ENCODE data around the gene PP2D1. TPM values are rescaled to one million over a fixed set of nuclear protein-coding genes. Genes with fewer than 3 reads are reported as not detected.
"Not testable (repeated sequence)": the region's sequence is repeated elsewhere in the genome, so short reads cannot be mapped to it uniquely, and the experiment has no call there.

The PP2D1 gene
- total RNA-seq, 1 experiment from 2014 or later = not detected

DNA sequence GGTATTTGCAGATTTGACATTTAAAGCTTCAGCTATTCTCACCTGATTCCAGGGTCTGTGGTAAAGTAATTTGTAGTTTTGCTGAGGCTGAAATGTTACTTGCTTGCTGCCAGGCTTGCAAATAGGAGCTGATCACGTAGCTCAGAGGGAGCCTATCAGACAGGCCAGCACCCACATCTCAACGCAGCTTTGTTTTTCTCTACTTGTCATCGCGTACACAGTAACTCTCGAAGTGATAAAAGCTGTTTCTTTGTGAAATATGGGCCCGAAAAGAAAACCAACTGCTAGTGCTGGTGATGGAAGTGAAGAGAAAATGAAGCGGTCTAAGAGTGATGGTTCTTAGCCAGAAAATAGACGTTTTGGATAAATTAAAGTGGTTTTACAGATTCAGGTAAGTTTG is 41.7 kb downstream of the PP2D1 start:
- no peak for DNase-seq (ENCODE audit: low spot score)

DNA sequence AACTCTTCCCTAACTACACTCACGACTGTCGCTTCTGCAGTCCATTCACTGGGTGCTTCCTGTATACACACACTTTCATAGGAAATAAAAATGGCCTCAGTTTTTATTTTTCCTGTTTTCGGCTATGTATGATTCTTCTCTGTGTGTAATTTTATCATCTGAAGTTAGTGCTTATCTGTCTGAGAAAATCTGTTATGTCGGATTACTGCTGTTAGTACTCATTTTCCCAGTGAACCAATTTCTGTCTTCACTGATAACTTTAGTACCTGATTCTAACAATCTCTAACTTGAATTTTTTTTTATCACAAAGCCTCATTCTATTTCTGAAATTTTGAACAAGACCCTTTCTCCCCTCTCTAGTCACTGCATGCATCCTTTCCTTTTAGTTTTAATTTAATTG is 44.3 kb downstream of the PP2D1 start:
- DNase-seq (ENCODE audit: low spot score) = no peak

DNA sequence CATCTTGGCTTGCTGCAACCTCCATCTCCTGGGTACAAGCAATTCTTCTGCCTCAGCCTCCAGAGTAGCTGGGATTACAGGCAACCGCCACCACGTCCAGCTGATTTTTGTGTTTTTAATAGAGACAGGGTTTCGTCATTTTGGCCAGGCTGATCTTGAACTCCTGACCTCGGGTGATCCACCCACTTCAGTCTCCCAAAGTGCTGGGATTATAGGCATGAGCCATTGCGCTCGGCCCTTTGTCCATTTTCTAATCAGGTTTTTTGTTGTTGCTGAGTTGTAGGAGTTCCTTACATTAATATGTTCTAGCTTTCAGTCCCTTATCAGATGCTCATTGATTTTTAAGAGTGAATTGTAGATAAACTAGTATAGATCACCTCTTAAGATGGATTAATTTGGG is 44.9 kb downstream of the PP2D1 start:
- DNase-seq (ENCODE audit: low spot score) = no peak

DNA sequence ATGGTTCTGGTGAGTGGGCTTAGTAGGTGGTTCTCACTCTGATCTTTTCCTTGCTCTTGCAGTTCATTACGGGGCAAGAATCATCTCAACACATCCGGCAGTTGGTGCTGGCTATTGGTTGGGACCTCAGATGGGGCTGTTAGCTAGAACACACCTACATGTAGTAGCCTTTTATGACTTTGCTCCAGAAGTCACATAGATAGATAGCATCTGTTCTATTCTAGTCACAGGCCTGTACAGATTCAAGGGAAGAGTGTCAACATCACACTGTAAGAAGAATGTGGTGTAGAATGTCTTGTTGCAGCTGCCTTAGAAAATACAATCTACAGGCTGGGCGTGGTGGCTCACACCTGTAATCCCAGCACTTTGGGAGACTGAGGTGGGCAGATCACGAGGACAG is 50.1 kb downstream of the PP2D1 start:
- DNase-seq (ENCODE audit: low spot score) = no peak

DNA sequence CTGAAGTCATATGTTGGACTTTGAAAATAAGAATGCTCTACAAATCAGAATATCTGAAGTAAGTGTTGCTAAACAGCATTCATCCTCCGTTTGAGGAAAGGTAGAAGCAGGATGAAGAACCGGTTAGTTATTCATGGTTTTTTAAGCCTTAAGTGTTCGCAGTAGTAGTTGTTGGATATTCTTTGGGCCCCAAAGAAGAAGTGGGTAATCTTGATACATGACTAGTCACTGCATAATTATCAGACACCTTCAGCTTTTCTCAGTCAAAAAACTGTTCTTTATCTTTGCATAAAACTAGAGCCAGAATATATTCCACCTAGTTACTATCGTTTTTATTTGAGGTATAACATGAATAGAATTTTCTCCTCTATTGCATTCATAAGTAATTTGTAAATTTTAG is 51.4 kb downstream of the PP2D1 start:
- DNase-seq (ENCODE audit: low spot score) = no peak

DNA sequence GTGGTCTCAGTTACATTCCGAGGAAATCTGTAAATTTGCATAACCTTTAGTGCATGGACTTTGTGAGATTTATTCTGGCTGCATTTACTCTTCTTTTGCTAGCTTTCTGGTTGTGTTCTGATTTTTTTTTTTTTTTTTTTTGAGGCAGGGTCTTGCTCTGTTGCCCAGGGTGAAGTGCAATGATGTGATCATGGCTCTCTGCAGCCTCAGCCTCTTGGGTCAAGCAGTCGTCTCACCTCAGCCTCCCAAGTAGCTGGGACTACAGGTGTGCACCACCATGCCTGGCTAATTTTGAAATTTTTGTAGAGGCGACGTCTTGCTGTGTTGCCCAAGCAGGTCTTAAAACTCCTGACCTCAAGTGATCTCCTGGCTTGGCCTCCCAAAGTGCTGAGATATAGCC is 52.6 kb downstream of the PP2D1 start:
- DNase-seq (ENCODE audit: low spot score) = no peak

DNA sequence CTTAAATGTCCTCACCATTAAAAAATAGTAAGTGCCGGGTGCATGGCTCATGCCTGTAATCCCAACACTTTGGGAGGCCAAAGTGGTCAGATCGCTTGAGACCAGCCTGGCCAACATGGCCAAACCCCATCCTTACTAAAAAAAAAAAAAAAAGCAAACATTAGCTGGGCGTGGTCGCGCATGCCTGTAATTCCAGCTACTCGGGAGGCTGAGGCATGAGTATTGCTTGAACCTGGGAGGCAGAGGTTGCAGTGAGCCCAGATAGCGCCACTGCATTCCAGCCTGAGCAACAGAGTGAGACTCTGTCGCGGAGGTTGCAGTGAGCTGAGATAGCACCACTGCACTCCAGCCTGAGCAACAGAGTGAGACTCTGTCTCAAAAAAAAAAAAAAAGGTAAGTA is 54.7 kb downstream of the PP2D1 start:
- not testable (repeated sequence) for DNase-seq (ENCODE audit: low spot score)

DNA sequence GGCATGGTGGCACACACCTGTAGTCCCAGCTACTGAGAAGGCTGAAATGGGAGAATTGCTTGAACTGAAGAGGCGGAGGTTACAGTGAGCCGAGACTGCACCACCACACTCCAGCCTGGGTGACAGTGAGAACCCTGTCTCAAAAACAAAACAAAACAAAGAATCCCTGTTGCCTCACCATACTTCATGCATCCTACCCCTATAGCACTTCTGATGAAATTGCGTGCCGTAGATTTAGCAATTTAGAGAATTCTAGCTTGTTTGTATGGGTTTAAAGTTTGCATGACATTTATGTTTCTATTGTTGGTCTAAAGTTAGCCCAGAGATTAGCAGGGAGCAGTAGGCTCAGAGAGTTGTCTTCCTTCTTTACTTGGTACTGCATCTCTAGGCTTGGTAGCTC is 57.4 kb downstream of the PP2D1 start:
- no peak for DNase-seq (ENCODE audit: low spot score)

DNA sequence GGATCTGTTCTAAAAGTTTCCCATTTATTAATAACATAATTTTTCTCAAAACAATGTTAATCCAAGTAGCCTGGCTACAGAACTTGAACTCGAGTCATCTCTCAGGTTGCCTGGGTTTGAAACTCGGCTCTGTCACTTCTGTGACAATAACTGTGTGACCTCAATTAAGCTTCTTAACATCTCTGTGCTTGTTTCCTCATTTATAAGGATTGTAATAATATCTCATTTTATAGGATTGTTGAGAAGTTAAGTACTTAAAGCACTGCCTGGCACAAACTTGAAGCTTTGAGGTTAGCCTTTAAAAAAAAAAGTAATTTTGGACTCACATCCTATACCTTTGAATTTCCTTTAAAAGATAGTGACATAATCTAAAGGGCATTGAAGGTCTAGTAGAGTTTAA is 61.7 kb downstream of the PP2D1 start:
- no peak for DNase-seq (ENCODE audit: low spot score)

DNA sequence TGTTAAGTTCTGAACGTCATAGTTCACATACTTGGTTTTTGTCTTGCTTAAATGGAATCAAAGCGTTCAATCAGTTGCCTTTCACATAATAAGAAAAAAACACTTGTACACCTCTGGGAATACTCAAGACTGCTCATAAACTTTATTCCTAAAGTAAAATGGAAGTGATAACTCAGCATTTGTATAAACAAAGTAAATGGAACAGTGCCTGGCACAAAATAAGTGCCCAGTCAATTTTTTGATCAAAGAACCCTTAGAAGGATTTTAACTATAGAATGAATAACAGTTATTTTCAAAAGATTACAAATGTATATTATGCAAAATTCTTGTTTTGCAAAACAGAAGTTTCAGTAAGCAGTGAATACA is 63.9 kb downstream of the PP2D1 start:
- no peak for DNase-seq (ENCODE audit: low spot score)

DNA sequence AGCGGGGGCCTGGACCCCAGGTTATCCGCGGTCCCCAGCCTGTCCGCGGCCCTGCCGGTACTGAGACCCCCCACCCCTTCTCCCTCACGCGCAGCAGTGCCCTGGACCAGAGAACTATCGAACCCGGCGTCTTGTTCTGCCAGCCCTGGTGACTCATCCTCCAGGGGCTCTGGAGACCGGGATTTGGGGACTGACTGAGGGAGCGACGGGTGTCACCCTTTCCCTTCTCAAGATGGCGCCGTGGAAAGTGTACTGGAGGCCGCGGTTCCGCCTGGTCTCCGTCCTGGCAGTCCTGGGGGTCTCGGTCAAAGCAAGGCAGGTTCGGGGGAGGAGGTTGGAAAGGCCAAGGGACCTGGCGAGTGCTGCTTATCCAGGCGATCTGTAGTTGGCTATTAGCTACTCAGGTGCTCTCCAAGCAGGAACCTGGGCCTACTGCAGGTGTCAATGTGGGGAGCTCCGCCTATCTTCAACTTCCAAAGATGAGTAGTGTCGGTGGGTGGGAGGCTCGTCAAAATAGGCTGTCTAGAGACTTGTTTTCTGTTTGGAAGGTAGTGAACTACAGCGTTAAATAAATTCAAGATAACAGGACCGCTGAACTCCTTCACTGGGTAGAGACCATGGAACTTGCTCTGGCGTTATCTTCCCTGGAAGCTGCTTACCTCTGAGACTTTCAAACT is 64.4 kb downstream of the PP2D1 start:
- peak; percentile 42 for DNase-seq (ENCODE audit: low spot score)

DNA sequence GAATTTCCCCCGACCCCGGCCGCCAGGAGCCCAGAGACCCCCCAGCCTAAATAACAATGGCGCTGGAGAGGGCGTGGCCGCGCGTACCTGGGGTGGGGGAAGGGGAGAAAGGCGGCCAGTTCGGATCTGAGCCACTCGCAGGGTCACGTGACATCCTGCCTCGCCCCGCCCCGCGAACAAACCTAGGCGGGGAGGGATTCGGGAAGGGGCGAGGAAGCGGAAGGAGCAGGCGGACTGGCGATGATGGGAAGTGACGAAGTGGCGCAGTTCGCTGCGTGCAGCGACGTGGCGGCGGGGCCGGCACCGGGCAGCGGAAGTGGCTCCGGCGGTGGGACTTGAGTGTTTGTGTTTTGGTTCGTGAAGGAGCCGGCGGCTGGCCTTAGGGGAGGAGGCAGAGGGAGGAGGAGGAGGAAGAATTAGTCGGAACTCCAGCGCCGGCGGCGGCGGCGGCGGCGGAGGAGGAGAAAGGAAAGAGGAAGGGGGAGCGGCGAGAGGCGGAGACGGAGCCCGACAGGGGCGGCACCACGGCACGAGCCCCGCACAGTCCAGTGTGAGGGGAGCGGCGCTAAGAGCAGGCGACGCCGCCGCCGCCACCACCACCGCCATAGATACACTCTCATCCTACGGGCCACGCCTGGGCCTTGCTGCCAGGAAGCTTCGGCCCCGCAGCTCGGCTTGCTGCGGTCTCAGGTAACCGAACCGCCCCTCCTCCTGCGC is 65.1 kb downstream of the PP2D1 start, which contains the start of gene RAB5A:
TSS of gene RAB5A (plus strand) at position 266 of the 717 bp plus-strand sequence. CDS start 3,802 bp downstream, outside the sequence.
- peak; percentile 96 for DNase-seq (ENCODE audit: low spot score)

DNA sequence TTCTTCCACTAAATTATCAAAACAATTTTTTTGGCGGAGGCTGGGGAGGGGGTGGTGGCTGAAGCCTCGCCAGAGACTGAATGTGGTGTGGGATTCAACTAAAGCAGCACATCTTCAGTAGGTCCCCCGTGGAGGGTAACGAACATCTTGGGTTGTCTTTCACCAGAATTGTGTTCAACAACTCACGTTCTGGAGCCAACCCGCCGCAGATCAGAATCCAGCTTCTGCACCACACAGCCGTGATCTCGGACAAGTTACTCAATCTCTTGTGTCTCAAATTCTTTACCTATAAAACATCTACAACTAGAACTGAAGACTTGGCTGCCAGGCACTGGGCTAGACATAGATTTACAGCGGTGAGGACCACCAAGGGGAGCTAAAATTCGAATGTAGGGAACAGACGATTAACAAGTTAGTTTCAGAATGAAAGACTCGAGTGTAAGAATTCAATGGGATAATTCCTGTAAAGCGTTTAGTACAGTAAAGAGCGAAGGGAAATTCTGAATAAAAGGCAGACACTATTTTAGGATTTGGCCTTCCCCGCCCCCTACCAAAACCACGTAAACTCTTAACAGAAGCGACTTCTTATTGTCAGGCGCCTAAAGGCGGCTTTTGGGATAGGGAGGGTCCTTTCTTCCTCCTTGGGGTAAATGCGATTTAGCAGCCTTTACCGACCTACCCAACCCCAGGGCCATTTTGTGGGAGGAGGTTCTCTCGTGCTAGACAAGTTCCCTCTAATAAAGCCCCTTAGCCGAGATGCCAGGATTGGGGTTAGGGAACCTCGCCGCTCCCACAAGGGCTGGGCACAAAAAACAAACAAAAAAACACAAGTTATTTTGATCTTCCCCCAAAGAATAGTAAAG is 65.9 kb downstream of the PP2D1 start:
- no peak for DNase-seq (ENCODE audit: low spot score)

DNA sequence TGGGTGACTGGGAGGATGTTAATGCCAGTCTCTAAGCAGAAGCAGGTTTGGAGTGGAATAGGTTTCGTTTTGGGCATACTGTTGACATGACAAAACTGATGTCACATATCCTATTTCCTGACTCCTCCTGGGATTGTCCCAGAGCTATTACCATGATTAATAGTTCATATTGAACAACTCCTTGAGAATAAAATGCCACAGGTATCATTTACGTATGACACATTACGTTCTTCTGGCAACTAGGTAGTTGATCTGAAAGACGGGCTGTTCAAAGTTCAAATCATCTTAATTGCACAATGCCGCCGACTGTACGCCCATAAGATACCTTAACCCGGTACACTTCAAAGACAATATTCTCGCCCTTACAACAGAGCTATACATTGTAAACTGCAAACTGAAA is 66.5 kb downstream of the PP2D1 start:
- DNase-seq (ENCODE audit: low spot score) = peak; percentile 18

DNA sequence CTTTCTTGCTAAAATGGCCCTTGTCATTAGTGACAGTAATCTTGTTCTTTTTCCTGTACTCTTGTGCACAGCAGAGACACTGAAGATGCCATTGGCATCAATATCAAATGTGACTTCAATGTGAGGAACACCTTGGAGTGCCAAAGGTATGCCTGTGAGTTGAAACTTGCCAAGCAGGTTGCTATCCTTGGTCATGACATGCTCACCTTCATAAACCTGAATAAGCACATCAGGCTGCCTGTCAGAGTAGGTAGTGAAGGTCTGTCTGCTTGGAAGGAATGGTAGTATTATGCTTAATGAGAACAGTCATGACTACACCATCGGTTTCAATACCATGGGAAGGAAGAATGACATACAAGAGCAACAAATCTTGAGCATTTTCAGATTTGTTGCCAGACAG is 71.4 kb downstream of the PP2D1 start:
- DNase-seq (ENCODE audit: low spot score) = no peak

DNA sequence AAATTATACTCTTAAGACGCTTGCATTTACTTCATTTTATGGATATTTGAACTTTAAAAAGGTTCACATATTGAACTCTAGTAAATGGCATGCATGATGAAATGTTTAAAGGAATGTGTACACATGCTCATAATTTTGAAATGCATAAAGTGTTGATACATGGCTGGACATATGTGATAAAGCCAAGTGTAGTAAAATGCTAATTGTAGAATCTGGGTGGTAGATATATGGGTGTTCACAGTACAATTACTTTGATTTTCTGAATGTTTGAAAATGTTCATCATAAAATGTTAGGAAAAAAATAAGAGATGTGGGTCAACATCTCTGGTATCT is 73.8 kb downstream of the PP2D1 start:
- no peak for DNase-seq (ENCODE audit: low spot score)

DNA sequence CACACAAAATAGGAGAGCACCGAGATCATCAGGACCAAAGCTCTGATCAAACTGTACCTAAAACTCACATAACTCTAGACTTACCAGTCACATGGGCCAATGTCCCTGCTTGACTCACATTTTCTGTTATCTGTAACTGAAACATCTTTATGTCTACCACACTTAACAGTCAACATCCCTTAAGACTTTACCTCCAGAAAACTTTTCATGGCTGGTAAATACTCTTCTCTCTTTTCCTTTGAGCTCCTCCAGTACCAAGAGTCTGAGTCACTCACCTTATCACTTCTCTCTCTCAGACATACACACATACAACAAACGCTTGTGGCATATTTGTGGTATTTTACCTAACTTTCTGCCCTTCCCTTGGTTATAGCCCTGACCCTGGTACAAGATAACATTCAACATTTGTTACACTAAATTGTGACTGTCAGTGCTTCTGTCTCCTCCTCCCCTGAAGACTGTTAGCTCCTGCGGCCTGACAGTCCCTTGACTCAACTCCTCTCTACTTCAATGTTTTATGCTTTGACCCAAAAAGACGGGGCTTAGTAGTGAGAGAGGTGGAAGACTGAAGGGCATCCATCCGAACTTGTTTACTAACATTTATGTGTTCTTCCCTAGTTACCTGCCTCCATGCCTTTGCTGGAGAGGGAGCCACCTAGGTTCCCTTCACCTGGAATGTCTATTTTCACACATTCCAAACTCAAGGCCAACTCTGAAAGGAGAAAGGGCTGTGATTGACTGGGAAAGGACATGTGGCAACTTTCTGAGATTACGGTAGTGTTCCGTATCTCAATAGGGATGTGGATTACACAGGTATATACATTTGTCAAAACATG is 74.4 kb downstream of the PP2D1 start:
- peak; percentile 91 for DNase-seq (ENCODE audit: low spot score)

Other genes starting within 250 kb of the PP2D1 start
- gene EFHB, start 78.0 kb downstream of the PP2D1 start, total RNA-seq (2014; rRNA removed; shearing (Covaris generic)) = 0.71 TPM in 1 of 2 replicates, not detected in the other
- gene RAB5A, start 65.2 kb downstream of the PP2D1 start, total RNA-seq (2014; rRNA removed; shearing (Covaris generic)) = 56.6 and 74.8 TPM in 2 replicates
- gene KAT2B, start 28.2 kb upstream of the PP2D1 start, total RNA-seq (2014; rRNA removed; shearing (Covaris generic)) = 14.0 and 15.8 TPM in 2 replicates
- gene SGO1, start 173.9 kb upstream of the PP2D1 start, total RNA-seq (2014; rRNA removed; shearing (Covaris generic)) = 30.0 and 33.5 TPM in 2 replicates